ENCODE measurements around the gene UBTD1.

UBTD1 gene

GRCh38 chr10:97529685-97530465, 31.2 kb downstream of the UBTD1 start:
- no peak for ATAC-seq (ENCODE audit: low read depth)
- no peaks in the 10 kb centered on the region for H3K4me1 Mint-ChIP-seq
- no peaks in the 10 kb centered on the region for H3K9me3 Mint-ChIP-seq
- no peaks in the 10 kb centered on the region for H3K27me3 Mint-ChIP-seq
- H3K36me3 Mint-ChIP-seq = peaks cover 1% of the 10 kb centered on the region
- no peak overlapping the region for H3K4me3 Mint-ChIP-seq
- no peak for DNase-seq (ENCODE audit: low spot score in 2 of 2)
- H3K27ac Mint-ChIP-seq = no peak overlapping the region

GRCh38 chr10:97531401-97531986, 32.8 kb downstream of the UBTD1 start:
- no peaks in the 10 kb centered on the region for H3K4me1 Mint-ChIP-seq
- H3K27ac Mint-ChIP-seq = no peak overlapping the region
- no peaks in the 10 kb centered on the region for H3K27me3 Mint-ChIP-seq
- ATAC-seq (ENCODE audit: low read depth) = no peak
- DNase-seq (ENCODE audit: low spot score in 2 of 2) = no peak
- H3K36me3 Mint-ChIP-seq = peaks cover 1% of the 10 kb centered on the region
- no peak overlapping the region for H3K4me3 Mint-ChIP-seq
- no peaks in the 10 kb centered on the region for H3K9me3 Mint-ChIP-seq

GRCh38 chr10:97532935-97533671, 34.4 kb downstream of the UBTD1 start:
- DNase-seq (ENCODE audit: low spot score in 2 of 2) (no peak), ATAC-seq (ENCODE audit: low read depth) (no peak)
- Mint-ChIP-seq H3K36me3 (peaks cover 1% of the 10 kb centered on the region), H3K9me3 (no peaks in the 10 kb centered on the region), H3K27ac (no peak overlapping the region), H3K4me3 (no peak overlapping the region), H3K27me3 (no peaks in the 10 kb centered on the region), H3K4me1 (no peaks in the 10 kb centered on the region)

GRCh38 chr10:97533888-97534287, 35.2 kb downstream of the UBTD1 start:
- Mint-ChIP-seq H3K27ac (no peak overlapping the region), H3K27me3 (no peaks in the 10 kb centered on the region), H3K4me1 (no peaks in the 10 kb centered on the region), H3K4me3 (no peak overlapping the region), H3K36me3 (peaks cover 1% of the 10 kb centered on the region), H3K9me3 (no peaks in the 10 kb centered on the region)
- DNase-seq (ENCODE audit: low spot score in 2 of 2) = no peak
- ATAC-seq (ENCODE audit: low read depth) = no peak

GRCh38 chr10:97534746-97535367, 36.1 kb downstream of the UBTD1 start:
- Mint-ChIP-seq H3K36me3 (peaks cover 1% of the 10 kb centered on the region), H3K9me3 (no peaks in the 10 kb centered on the region), H3K4me1 (no peaks in the 10 kb centered on the region), H3K4me3 (no peak overlapping the region), H3K27ac (no peak overlapping the region), H3K27me3 (no peaks in the 10 kb centered on the region)
- ATAC-seq (ENCODE audit: low read depth) = no peak
- no peak for DNase-seq (ENCODE audit: low spot score in 2 of 2)

- Mint-ChIP-seq H3K27me3 (no peaks in the 10 kb centered on the region), H3K36me3 (no peaks in the 10 kb centered on the region), H3K27ac (no peak overlapping the region), H3K9me3 (no peaks in the 10 kb centered on the region), H3K4me1 (no peaks in the 10 kb centered on the region), H3K4me3 (no peak overlapping the region)
- ATAC-seq (ENCODE audit: low read depth) (no peak), DNase-seq (ENCODE audit: low spot score in 2 of 2) (no peak)
Observed at GRCh38 chr10:97537186-97537869, 38.6 kb downstream of the UBTD1 start.

- Mint-ChIP-seq H3K4me3 (no peak overlapping the region), H3K4me1 (peaks cover 2% of the 10 kb centered on the region), H3K9me3 (no peaks in the 10 kb centered on the region), H3K36me3 (no peaks in the 10 kb centered on the region), H3K27me3 (peaks cover 2% of the 10 kb centered on the region), H3K27ac (no peak overlapping the region)
- DNase-seq (ENCODE audit: low spot score in 2 of 2) = no peak
- ATAC-seq (ENCODE audit: low read depth) = no peak
Observed at GRCh38 chr10:97538411-97538810, 39.7 kb downstream of the UBTD1 start.

GRCh38 chr10:97538839-97539238, 40.1 kb downstream of the UBTD1 start:
- no peak for ATAC-seq (ENCODE audit: low read depth)
- H3K4me1 Mint-ChIP-seq = peaks cover 2% of the 10 kb centered on the region
- H3K27me3 Mint-ChIP-seq = peaks cover 2% of the 10 kb centered on the region
- no peak for DNase-seq (ENCODE audit: low spot score in 2 of 2)
- no peak overlapping the region for H3K4me3 Mint-ChIP-seq
- H3K36me3 Mint-ChIP-seq = no peaks in the 10 kb centered on the region
- no peak overlapping the region for H3K27ac Mint-ChIP-seq
- no peaks in the 10 kb centered on the region for H3K9me3 Mint-ChIP-seq

GRCh38 chr10:97539523-97540200, 40.9 kb downstream of the UBTD1 start:
- Mint-ChIP-seq H3K4me3 (no peak overlapping the region), H3K4me1 (peaks cover 2% of the 10 kb centered on the region), H3K27me3 (peaks cover 2% of the 10 kb centered on the region), H3K27ac (no peak overlapping the region), H3K36me3 (no peaks in the 10 kb centered on the region), H3K9me3 (no peaks in the 10 kb centered on the region)
- ATAC-seq (ENCODE audit: low read depth) (no peak), DNase-seq (ENCODE audit: low spot score in 2 of 2) (no peak)

GRCh38 chr10:97540669-97541500, 42.2 kb downstream of the UBTD1 start:
- Mint-ChIP-seq H3K9me3 (no peaks in the 10 kb centered on the region), H3K27ac (no peak overlapping the region), H3K4me1 (peaks cover 2% of the 10 kb centered on the region), H3K27me3 (peaks cover 2% of the 10 kb centered on the region), H3K36me3 (no peaks in the 10 kb centered on the region), H3K4me3 (no peak overlapping the region)
- DNase-seq (ENCODE audit: low spot score in 2 of 2) (no peak), ATAC-seq (ENCODE audit: low read depth) (no peak)

- peaks cover 2% of the 10 kb centered on the region for H3K27me3 Mint-ChIP-seq
- ATAC-seq (ENCODE audit: low read depth) = no peak
Observed at GRCh38 chr10:97542169-97543024, 43.7 kb downstream of the UBTD1 start.

GRCh38 chr10:97543025-97543546, 44.4 kb downstream of the UBTD1 start:
- H3K27ac Mint-ChIP-seq = no peak overlapping the region
- peaks cover 2% of the 10 kb centered on the region for H3K4me1 Mint-ChIP-seq
- ATAC-seq (ENCODE audit: low read depth) = no peak
- H3K27me3 Mint-ChIP-seq = peaks cover 2% of the 10 kb centered on the region
- no peaks in the 10 kb centered on the region for H3K36me3 Mint-ChIP-seq
- H3K9me3 Mint-ChIP-seq = no peaks in the 10 kb centered on the region
- no peak for DNase-seq (ENCODE audit: low spot score in 2 of 2)
- no peak overlapping the region for H3K4me3 Mint-ChIP-seq

More at GRCh38 chr10:97542169-97543024, 43.7 kb downstream of the UBTD1 start:
- Mint-ChIP-seq H3K4me3 (no peak overlapping the region), H3K36me3 (no peaks in the 10 kb centered on the region), H3K4me1 (peaks cover 2% of the 10 kb centered on the region), H3K27ac (no peak overlapping the region), H3K9me3 (no peaks in the 10 kb centered on the region)
- DNase-seq (ENCODE audit: low spot score in 2 of 2) = no peak

Measured in memory B cell (primary cell).